ENCODE results near the gene ACE. TPM values are rescaled to one million over a fixed set of nuclear protein-coding genes. Genes with fewer than 3 reads are reported as not detected.

ACE gene
- total RNA-seq, 1 donor from 2014 or later: 4.8 TPM

DNA sequence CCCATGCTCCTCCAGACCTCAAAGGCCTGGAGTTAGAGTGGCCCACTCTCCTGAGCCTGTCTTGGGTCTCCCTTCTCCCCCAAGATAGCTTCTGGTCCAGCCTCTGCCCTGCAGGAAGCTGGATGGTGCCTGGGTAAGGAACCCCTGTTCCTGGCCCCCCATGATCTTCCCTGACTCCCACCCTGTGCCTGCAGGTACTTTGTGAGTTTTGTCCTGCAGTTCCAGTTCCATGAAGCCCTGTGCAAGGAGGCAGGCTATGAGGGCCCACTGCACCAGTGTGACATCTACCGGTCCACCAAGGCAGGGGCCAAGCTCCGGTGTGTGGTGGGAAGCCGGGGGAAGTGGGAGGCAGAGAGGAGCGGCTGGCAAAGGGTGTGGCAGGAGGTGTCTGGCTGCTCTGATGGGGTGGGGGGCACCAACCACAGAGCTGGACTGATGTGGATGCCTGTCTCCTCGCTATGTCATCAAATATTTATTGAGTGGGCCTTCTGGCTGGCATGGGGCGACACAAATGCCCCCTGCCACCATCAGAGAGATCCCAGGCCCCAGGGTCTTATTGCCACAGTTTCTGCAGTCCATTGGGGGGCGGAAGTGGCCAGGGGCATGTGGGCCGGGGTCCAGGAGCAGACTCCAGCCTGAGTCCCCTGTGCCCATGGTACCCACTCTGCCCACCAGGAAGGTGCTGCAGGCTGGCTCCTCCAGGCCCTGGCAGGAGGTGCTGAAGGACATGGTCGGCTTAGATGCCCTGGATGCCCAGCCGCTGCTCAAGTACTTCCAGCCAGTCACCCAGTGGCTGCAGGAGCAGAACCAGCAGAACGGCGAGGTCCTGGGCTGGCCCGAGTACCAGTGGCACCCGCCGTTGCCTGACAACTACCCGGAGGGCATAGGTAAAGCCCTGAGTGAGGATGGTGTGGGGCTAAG, 7.1 kb downstream of the ACE start:
- no peak for DNase-seq (ENCODE audit: missing footprints)
- ATAC-seq: no peak
- intact Hi-C loops (cut with DNase I): no loop called here

DNA sequence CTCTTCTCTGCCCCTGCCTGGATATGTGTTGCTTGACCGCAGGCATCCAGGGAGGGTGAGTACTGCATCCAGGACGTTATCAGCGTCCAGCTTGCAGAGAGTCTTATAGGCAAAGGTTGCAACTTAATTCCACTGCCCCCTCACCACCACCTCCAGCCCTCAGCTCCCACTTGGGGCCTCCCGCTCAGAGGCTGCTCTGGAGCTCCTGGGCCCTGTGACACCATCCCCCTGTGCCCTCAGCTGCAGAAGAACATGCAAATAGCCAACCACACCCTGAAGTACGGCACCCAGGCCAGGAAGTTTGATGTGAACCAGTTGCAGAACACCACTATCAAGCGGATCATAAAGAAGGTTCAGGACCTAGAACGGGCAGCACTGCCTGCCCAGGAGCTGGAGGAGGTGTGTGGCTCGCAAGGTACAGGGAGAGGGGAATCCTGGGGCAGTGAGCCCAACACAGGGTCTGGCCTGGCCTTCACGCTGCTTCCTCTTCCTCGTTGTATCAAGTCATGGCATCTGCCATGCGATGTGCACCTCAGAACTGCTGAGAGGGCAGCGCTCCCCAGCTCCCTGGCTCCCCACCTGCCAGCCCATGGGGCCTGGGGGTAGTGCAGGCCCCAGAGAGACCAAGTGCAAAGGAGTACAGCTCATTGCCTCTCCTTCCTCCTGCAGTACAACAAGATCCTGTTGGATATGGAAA, 9.6 kb downstream of the ACE start:
- intact Hi-C loops (cut with DNase I): no loop called here
- no peak for DNase-seq (ENCODE audit: missing footprints)
- ATAC-seq: no peak

GRCh38 chr17:63487014-63487339, 10.1 kb downstream of the ACE start:
- ATAC-seq (no peak), DNase-seq (ENCODE audit: missing footprints) (no peak)
- intact Hi-C loops (cut with DNase I): no loop called here

- DNase-seq (ENCODE audit: missing footprints): no peak
- no peak for ATAC-seq
- intact Hi-C loops (cut with DNase I): no loop called here
Observed at GRCh38 chr17:63488851-63489250, 12.0 kb downstream of the ACE start.

DNA sequence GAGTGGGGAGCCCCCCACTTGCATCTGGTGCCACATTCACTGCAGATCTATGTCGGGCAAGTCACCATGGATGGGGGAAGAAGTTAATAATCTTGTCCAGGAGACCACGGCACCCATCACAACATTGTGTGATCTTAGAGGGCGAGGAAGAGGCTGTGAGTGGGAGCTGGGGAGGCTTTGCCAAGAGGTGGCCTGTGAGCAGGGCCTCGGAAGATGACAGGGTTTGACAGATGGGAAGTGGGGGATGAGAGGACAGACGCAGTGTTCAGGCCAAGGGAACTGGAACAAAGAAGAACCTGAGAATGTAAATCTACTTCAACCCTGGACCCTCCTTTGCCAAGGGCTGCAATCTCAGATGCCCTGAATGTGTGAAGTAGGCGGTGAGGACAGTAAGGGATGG, 12.4 kb downstream of the ACE start:
- ATAC-seq: no peak
- no peak for DNase-seq (ENCODE audit: missing footprints)
- intact Hi-C loops (cut with DNase I): no loop called here

- ATAC-seq (no peak), DNase-seq (ENCODE audit: missing footprints) (no peak)
- intact Hi-C loops (cut with DNase I): no loop called here
Observed at GRCh38 chr17:63490329-63490728, 13.5 kb downstream of the ACE start.

DNA sequence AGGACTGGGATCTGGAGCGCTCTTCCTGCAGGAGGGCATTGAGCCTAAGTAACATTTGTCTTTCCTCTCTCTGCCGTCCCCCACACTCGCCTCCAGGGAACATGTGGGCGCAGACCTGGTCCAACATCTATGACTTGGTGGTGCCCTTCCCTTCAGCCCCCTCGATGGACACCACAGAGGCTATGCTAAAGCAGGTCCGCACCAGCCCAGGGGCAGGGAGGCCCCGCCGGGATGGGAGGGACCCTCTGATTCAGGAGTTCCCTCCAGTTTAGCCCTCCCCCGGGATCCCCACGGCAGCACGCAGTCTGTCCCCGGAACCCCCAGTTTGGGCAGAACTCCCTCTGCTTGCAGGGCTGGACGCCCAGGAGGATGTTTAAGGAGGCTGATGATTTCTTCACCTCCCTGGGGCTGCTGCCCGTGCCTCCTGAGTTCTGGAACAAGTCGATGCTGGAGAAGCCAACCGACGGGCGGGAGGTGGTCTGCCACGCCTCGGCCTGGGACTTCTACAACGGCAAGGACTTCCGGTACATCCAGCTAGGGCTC, 14.1 kb downstream of the ACE start:
- DNase-seq (ENCODE audit: missing footprints) (no peak), ATAC-seq (no peak)
- intact Hi-C loops (cut with DNase I): no loop called here

DNA sequence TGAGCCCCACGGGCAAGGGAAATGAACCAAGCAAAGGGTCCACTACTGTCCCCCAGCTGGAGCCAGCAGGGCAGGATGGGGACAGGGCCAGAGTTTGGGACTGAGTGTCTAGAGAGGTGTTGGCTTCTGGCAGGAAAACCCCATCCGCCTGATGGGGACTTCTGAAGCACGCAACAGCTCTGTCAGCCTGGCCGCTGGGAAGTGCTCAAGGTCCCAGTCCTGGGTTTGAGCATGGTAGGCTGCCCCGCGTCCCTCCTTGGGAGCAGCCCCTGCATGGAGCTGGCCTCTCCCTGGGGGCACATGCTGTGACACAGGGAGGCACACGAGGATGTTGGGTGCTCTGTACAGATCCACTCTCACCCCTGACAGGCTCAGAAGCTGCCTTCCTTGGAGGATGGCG, 14.6 kb downstream of the ACE start:
- no peak for ATAC-seq
- DNase-seq (ENCODE audit: missing footprints): no peak
- intact Hi-C loops (cut with DNase I): no loop called here

GRCh38 chr17:63491977-63492618, 15.2 kb downstream of the ACE start:
- DNase-seq (ENCODE audit: missing footprints): no peak
- ATAC-seq: no peak
- intact Hi-C loops (cut with DNase I): no loop called here

- intact Hi-C loops (cut with DNase I): no loop called here
- no peak for DNase-seq (ENCODE audit: missing footprints)
- ATAC-seq: no peak
Observed at GRCh38 chr17:63492940-63493339, 16.1 kb downstream of the ACE start.

GRCh38 chr17:63493411-63493810, 16.6 kb downstream of the ACE start:
- no peak for DNase-seq (ENCODE audit: missing footprints)
- ATAC-seq: no peak
- intact Hi-C loops (cut with DNase I): no loop called here

DNA sequence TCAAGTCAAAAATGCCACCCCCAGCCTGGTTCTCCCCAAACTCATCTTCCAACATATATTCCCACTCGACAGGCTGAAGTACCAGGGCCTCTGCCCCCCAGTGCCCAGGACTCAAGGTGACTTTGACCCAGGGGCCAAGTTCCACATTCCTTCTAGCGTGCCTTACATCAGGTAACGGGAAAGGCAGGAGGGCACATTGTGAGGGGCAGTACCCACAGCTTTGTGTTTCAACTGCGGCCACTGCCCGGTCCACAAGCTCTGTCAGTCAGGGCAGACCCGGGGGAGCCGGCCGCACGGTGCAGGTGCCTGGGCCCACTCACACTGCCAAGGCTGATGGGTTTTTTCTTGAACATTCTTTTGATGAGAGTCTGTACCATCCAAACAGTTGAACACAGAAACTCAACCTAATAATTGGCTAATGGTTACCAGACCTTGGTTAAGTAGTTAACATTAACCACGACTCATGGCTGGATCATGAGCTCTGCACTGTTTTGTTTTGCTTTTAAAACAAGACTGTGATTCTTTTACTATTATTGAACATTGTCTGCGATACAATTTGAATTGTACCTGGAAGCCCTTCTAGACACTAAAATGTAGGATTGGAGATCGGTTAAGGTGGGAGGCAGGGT, 17.6 kb downstream of the ACE start:
- DNase-seq (ENCODE audit: missing footprints) (no peak), ATAC-seq (no peak)
- intact Hi-C loops (cut with DNase I): no loop called here

DNA sequence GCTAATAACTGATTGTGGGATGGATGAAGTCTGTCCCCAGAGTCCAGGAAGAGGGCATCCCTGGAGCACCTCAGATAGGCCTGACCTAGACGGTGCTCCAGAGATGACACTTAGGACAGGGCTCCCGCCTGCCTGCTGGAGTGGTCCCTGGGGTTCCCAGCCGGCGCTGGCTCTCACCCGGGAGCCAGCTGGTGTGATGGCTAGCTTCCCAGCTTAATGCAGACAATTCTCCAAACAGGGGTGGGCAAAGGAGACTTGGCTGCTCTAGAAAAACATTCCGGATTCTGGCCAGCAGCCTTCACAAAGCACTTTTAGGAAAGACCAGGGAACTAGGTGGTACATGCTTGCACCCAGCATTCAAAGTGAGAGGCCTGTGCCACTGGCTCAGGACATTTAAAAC, 18.6 kb downstream of the ACE start:
- DNase-seq (ENCODE audit: missing footprints) (no peak), ATAC-seq (no peak)
- intact Hi-C loops (cut with DNase I): no loop called here

DNA sequence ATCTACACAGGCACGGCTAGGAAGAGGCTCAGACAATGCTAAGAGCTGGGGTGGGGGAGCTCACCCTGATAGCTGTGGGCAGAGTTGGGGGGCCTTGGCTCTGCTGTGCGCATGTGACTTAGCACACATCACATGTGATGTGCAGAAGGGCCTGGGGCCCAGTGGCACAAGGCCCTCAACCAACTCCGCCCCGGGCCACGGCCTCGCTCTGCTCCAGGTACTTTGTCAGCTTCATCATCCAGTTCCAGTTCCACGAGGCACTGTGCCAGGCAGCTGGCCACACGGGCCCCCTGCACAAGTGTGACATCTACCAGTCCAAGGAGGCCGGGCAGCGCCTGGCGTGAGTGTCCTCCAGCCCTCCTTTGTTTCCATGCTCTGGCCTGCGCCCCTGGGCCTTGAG, 19.3 kb downstream of the ACE start:
- intact Hi-C loops (cut with DNase I): no loop called here
- ATAC-seq: no peak
- no peak for DNase-seq (ENCODE audit: missing footprints)

GRCh38 chr17:63496663-63497400, 20.0 kb downstream of the ACE start:
- no peak for DNase-seq (ENCODE audit: missing footprints)
- intact Hi-C loops (cut with DNase I): no loop called here

DNA sequence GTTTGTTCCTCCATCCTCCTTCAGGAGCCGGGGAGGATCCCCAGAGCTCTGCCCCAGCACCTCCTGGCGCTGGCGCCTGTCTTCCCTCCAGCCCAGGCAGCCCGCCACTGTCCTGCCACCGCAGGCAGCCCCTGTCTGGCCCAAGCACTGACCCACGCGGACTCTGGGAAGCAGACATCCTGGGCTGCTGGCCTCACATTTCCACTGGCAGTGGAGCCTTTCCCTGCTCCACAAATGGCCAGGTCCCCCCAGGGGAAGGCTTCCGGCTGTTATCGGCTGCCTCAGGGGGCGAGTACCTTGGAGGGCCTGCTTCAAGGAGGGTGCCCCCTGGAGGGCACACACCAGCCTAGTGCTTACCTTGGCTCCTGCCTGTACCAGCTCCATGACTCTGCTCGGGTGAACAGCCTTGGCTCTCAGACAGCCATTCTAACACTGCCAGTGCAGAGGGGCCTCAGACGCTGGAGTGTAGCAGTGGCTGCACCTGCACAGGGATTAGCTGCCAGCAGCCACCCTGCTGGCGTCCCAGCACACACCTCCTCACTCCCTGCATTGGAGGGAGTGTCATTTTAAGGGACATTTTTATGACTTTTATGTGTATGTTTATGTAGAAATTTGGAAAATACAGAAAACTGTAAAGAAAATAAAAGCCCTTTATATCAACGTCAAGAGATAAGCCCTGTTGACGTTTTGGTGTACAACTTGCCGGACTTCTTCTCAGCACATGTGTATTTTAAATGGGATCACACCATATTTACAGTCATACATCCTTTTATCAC, 21.0 kb downstream of the ACE start:
- ATAC-seq (no peak), DNase-seq (ENCODE audit: missing footprints) (no peak)
- intact Hi-C loops (cut with DNase I): no loop called here

More at GRCh38 chr17:63496663-63497400, 20.0 kb downstream of the ACE start:
- no peak for ATAC-seq

GRCh38 chr17:63498626-63499195, 21.9 kb downstream of the ACE start:
- no peak for DNase-seq (ENCODE audit: missing footprints)
- intact Hi-C loops (cut with DNase I): no loop called here
- no peak for ATAC-seq

Data from Right ventricle myocardium inferior (tissue), 1 donor.